ENCODE data around the gene CNST. TPM values are rescaled to one million over a fixed set of nuclear protein-coding genes. Genes with fewer than 3 reads are reported as not detected.

The CNST gene
- 36.6 TPM for total RNA-seq
- polyA plus RNA-seq: 17.1 TPM

GRCh38 chr1:246566128-246566812 is at the start of gene CNST, which contains the start of gene TFB2M:
Gene CNST, plus strand, starts transcription at chr1:246566456. Its CDS starts 25,107 bp downstream, at chr1:246591563.
Gene TFB2M, minus strand, starts transcription at chr1:246566261. Its CDS starts 123 bp downstream, at chr1:246566138.
- peak within 1 kb of the TSS; percentile 73 for H3K4me3 ChIP-seq (ENCODE audit: low read depth, low read length)
- H3K4me1 ChIP-seq (ENCODE audit: insufficient read depth): peaks cover 1% of the 10 kb centered on the region
- WGBS: under 1% methylated on average over 62 of the region's 62 CpGs
- DNase-seq (ENCODE audit: extremely low spot score): peak; percentile 98
- H3K36me3 ChIP-seq (ENCODE audit: insufficient read depth): no peaks in the 10 kb centered on the region
- H3K27ac ChIP-seq (ENCODE audit: low read depth): peak within 1 kb of the TSS; percentile 95

- no peak for DNase-seq (ENCODE audit: extremely low spot score)
- Histone ChIP-seq H3K4me3 (ENCODE audit: low read depth, low read length) (no peak overlapping the region), H3K4me1 (ENCODE audit: insufficient read depth) (no peaks in the 10 kb centered on the region), H3K36me3 (ENCODE audit: insufficient read depth) (no peaks in the 10 kb centered on the region), H3K27ac (ENCODE audit: low read depth) (no peak overlapping the region)
- WGBS: 82% methylated on average over 7 of the region's 7 CpGs
Observed at GRCh38 chr1:246517391-246517790, 48.9 kb upstream of the CNST start.

- Histone ChIP-seq H3K36me3 (ENCODE audit: insufficient read depth) (no peaks in the 10 kb centered on the region), H3K27ac (ENCODE audit: low read depth) (no peak overlapping the region), H3K4me1 (ENCODE audit: insufficient read depth) (no peaks in the 10 kb centered on the region), H3K4me3 (ENCODE audit: low read depth, low read length) (no peak overlapping the region)
- no peak for DNase-seq (ENCODE audit: extremely low spot score)
- 90% methylated on average over 17 of the region's 17 CpGs for WGBS
Observed at GRCh38 chr1:246518456-246519205, 47.6 kb upstream of the CNST start.

GRCh38 chr1:246519514-246519913 is 46.7 kb upstream of the CNST start:
- Histone ChIP-seq H3K36me3 (ENCODE audit: insufficient read depth) (no peaks in the 10 kb centered on the region), H3K4me3 (ENCODE audit: low read depth, low read length) (no peak overlapping the region)

GRCh38 chr1:246526380-246526779 is 39.9 kb upstream of the CNST start:
- H3K27ac ChIP-seq (ENCODE audit: low read depth): no peak overlapping the region
- H3K4me3 ChIP-seq (ENCODE audit: low read depth, low read length): no peak overlapping the region
- DNase-seq (ENCODE audit: extremely low spot score): no peak
- no peaks in the 10 kb centered on the region for H3K36me3 ChIP-seq (ENCODE audit: insufficient read depth)
- no peaks in the 10 kb centered on the region for H3K4me1 ChIP-seq (ENCODE audit: insufficient read depth)
- WGBS: 90% methylated on average over 4 of the region's 4 CpGs

More at GRCh38 chr1:246519514-246519913, 46.7 kb upstream of the CNST start:
- WGBS: 100% methylated on average over 1 of the region's 1 CpG
- Histone ChIP-seq H3K4me1 (ENCODE audit: insufficient read depth) (no peaks in the 10 kb centered on the region), H3K27ac (ENCODE audit: low read depth) (no peak overlapping the region)
- DNase-seq (ENCODE audit: extremely low spot score): no peak

- Histone ChIP-seq H3K27ac (ENCODE audit: low read depth) (no peak overlapping the region), H3K36me3 (ENCODE audit: insufficient read depth) (no peaks in the 10 kb centered on the region), H3K4me3 (ENCODE audit: low read depth, low read length) (no peak overlapping the region), H3K4me1 (ENCODE audit: insufficient read depth) (no peaks in the 10 kb centered on the region)
- no peak for DNase-seq (ENCODE audit: extremely low spot score)
- 76% methylated on average over 7 of the region's 7 CpGs for WGBS
Observed at GRCh38 chr1:246526915-246527314, 39.3 kb upstream of the CNST start.

- DNase-seq (ENCODE audit: extremely low spot score): no peak
- peaks cover under 1% of the 10 kb centered on the region for H3K36me3 ChIP-seq (ENCODE audit: insufficient read depth)
- H3K4me1 ChIP-seq (ENCODE audit: insufficient read depth): no peaks in the 10 kb centered on the region
- H3K4me3 ChIP-seq (ENCODE audit: low read depth, low read length): no peak overlapping the region
- H3K27ac ChIP-seq (ENCODE audit: low read depth): no peak overlapping the region
- WGBS: 42% methylated on average over 5 of the region's 5 CpGs
Observed at GRCh38 chr1:246527402-246528088, 38.7 kb upstream of the CNST start.

GRCh38 chr1:246528933-246529731 is 37.1 kb upstream of the CNST start:
- WGBS: 63% methylated on average over 8 of the region's 8 CpGs
- DNase-seq (ENCODE audit: extremely low spot score): no peak
- no peak overlapping the region for H3K4me3 ChIP-seq (ENCODE audit: low read depth, low read length)
- H3K36me3 ChIP-seq (ENCODE audit: insufficient read depth): peaks cover 2% of the 10 kb centered on the region
- H3K4me1 ChIP-seq (ENCODE audit: insufficient read depth): no peaks in the 10 kb centered on the region
- H3K27ac ChIP-seq (ENCODE audit: low read depth): no peak overlapping the region

- H3K36me3 ChIP-seq (ENCODE audit: insufficient read depth): peaks cover 2% of the 10 kb centered on the region
- H3K4me3 ChIP-seq (ENCODE audit: low read depth, low read length): no peak overlapping the region
- DNase-seq (ENCODE audit: extremely low spot score): no peak
- H3K27ac ChIP-seq (ENCODE audit: low read depth): no peak overlapping the region
- 70% methylated on average over 2 of the region's 2 CpGs for WGBS
- no peaks in the 10 kb centered on the region for H3K4me1 ChIP-seq (ENCODE audit: insufficient read depth)
Observed at GRCh38 chr1:246530482-246530881, 35.8 kb upstream of the CNST start.

GRCh38 chr1:246532519-246532918 is 33.7 kb upstream of the CNST start:
- no peak overlapping the region for H3K4me3 ChIP-seq (ENCODE audit: low read depth, low read length)
- no peak for DNase-seq (ENCODE audit: extremely low spot score)
- peaks cover 2% of the 10 kb centered on the region for H3K36me3 ChIP-seq (ENCODE audit: insufficient read depth)
- H3K27ac ChIP-seq (ENCODE audit: low read depth): no peak overlapping the region
- 48% methylated on average over 1 of the region's 1 CpG for WGBS
- H3K4me1 ChIP-seq (ENCODE audit: insufficient read depth): no peaks in the 10 kb centered on the region

- H3K4me1 ChIP-seq (ENCODE audit: insufficient read depth): no peaks in the 10 kb centered on the region
- WGBS: 65% methylated on average over 2 of the region's 2 CpGs
- H3K4me3 ChIP-seq (ENCODE audit: low read depth, low read length): no peak overlapping the region
- H3K27ac ChIP-seq (ENCODE audit: low read depth): no peak overlapping the region
- no peak for DNase-seq (ENCODE audit: extremely low spot score)
- H3K36me3 ChIP-seq (ENCODE audit: insufficient read depth): peaks cover 2% of the 10 kb centered on the region
Observed at GRCh38 chr1:246533371-246533905, 32.8 kb upstream of the CNST start.

GRCh38 chr1:246534114-246534513 is 32.1 kb upstream of the CNST start:
- Histone ChIP-seq H3K27ac (ENCODE audit: low read depth) (no peak overlapping the region), H3K36me3 (ENCODE audit: insufficient read depth) (peaks cover 2% of the 10 kb centered on the region), H3K4me1 (ENCODE audit: insufficient read depth) (no peaks in the 10 kb centered on the region), H3K4me3 (ENCODE audit: low read depth, low read length) (no peak overlapping the region)
- no peak for DNase-seq (ENCODE audit: extremely low spot score)
- WGBS: 87% methylated on average over 1 of the region's 1 CpG

GRCh38 chr1:246537441-246537840 is 28.8 kb upstream of the CNST start:
- no peak overlapping the region for H3K4me3 ChIP-seq (ENCODE audit: low read depth, low read length)
- no peak for DNase-seq (ENCODE audit: extremely low spot score)
- H3K36me3 ChIP-seq (ENCODE audit: insufficient read depth): peaks cover 2% of the 10 kb centered on the region
- no peaks in the 10 kb centered on the region for H3K4me1 ChIP-seq (ENCODE audit: insufficient read depth)
- WGBS: 81% methylated on average over 7 of the region's 7 CpGs
- H3K27ac ChIP-seq (ENCODE audit: low read depth): no peak overlapping the region
